GM21619 (cell line): ENCODE data around the gene FBXL16.
"Not testable (repeated sequence)": the region's sequence is repeated elsewhere in the genome, so short reads cannot be mapped to it uniquely, and the experiment has no call there.

ENCODE experiments used
- ATAC-seq: cut with Tn5 transposase; IDR thresholded peaks from one replicate; pipeline ENCODE4 v1.9.1; 2021; ENCODE audit not compliant: unreplicated experiment

The FBXL16 gene

GRCh38 chr16:705431-706188, at the start of gene FBXL16:
TSS of gene FBXL16 (minus strand) at chr16:705801. CDS start at chr16:697405, 8,396 bp downstream.
- no peak for ATAC-seq

- no peak for ATAC-seq
These were observed 49.1 kb upstream of the FBXL16 start for GRCh38 chr16:754656-755055.

- ATAC-seq = not testable (repeated sequence)
These were observed 48.6 kb upstream of the FBXL16 start for GRCh38 chr16:754121-754607.

GRCh38 chr16:752007-752312, 46.4 kb upstream of the FBXL16 start:
- ATAC-seq = no peak

DNA sequence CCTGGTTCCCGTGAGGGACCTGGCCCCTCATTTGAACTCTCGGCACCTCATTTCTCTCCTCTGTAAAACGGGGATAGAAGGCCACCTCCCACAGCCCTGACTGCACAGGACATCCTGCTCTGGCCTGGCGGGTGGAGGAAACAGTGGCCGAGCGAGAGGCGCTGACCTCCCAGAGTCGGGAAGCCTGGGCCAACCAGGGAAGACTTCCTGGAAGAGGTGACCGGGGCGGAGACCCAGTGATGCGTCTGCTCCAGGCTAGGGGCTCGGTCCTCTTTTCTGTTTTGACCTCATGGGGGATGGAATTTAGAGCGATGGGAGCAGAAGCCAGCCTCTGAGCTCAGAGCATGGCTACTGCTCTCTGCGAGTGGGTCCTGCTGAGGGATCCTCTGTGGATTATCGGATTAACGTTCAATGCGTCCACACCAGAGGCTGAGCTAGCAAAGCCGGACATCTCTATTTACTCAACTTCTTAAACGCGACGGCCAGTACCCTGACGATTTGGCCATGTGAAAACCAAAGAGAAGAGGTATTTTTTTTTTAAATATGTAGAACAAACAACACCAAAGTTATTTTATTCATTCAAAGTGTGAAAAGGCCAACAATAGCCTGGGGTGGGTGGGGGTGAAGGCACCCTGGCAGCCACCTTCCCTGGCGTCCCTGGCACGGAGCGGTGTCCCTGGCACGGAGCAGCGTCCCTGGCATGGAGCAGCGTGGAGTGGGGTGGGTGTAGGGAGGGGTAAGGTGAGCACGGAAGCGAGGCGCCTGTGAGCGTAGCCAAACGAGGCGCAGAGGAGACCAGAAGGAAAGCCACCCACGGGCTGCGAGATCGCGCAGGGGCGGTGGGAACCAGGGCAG, 45.8 kb upstream of the FBXL16 start:
- no peak for ATAC-seq

DNA sequence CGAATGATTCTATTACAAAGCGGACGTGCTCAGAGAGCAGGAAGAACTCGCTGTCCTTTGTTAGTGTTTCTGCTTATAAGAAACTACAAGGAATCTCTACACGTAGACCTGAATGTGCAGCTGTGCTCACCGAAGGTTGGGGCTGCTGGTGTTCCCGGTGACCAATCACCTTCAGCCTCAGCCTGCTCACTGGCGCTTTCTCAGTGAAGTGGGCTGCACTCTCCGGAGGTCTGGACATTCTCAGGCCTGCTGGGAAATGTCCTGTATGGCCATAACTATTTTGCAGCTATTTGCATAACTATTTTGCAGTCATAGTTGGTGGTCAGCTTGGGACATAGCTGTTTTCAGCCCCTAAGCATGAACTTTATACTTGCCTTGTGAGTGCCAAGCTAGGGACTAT, 44.9 kb upstream of the FBXL16 start:
- no peak for ATAC-seq

GRCh38 chr16:749010-749409, 43.4 kb upstream of the FBXL16 start:
- no peak for ATAC-seq

DNA sequence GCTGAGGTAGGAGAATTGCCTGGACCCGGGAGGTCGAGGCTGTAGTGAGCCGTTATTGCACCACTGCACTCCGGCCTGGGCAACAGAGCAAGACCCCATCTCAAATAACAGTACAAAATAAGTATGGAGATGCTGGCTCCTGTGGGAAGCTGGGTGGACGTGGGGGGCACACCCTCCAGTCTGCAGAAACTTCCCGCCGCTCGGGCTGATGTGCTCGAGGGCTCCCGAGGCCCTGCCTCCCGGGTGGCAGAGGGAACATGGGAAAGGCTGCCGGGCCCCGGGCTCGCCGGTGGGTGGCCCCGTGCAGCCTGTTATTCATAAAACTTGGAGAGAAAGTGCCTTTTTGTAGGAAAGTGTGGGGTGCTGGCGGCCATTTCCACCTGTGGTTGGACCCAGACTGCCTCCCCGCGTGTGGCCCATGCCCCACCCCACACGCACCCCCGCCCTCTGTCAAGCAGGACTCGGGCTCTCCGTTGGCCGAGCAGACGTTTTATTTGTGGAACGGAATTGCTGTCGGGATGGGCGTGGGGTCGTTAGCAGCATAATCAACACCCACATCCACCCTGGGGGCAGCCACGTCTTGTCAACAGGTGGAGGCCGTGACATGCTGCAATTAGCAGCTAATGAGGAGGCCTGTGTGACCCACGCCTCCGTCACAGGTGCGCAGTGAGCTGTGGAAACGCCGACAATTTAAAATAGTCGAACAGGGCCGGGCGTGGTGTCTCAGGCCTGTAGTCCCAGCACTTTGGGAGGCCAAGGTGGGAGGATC, 42.6 kb upstream of the FBXL16 start:
- no peak for ATAC-seq

- no peak for ATAC-seq
These were observed 41.0 kb upstream of the FBXL16 start for GRCh38 chr16:746637-747036.

GRCh38 chr16:745739-746138, 40.1 kb upstream of the FBXL16 start:
- ATAC-seq = no peak

DNA sequence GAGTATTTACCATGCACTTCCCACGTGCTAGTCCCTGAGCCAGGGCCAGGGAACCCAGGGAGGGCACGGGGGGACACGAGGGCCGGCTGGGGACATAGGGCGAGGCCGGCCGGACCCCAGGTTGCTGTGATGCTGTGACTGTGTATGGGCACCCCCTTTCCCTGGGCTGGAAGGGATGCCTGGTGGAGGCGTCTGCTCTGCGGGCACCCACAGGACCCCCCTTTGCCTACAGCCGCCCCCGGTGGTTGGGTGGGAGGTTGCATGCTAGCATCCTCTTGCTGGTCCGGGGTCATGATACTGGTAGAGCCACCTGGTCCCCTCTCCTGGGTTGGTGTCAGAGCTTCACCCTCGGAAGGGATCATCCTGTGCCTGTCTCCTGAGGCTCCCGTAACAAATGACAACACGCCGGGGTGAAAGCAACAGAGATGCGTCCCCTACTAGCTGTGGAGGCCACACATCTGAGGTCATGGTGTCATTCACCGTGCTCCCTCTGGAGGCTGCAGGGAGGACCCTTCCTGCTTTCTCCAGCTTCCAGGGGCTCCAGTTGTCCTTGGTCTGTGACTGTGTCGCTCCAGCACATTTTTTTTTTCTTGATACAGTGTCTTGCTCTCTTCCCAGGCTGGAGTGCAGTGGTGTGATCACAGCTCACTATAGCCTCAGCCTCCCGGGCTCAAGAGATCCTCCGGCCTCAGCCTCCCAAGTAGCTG, 38.3 kb upstream of the FBXL16 start:
- no peak for ATAC-seq

- ATAC-seq = not testable (repeated sequence)
These were observed 37.3 kb upstream of the FBXL16 start for GRCh38 chr16:742894-743293.

DNA sequence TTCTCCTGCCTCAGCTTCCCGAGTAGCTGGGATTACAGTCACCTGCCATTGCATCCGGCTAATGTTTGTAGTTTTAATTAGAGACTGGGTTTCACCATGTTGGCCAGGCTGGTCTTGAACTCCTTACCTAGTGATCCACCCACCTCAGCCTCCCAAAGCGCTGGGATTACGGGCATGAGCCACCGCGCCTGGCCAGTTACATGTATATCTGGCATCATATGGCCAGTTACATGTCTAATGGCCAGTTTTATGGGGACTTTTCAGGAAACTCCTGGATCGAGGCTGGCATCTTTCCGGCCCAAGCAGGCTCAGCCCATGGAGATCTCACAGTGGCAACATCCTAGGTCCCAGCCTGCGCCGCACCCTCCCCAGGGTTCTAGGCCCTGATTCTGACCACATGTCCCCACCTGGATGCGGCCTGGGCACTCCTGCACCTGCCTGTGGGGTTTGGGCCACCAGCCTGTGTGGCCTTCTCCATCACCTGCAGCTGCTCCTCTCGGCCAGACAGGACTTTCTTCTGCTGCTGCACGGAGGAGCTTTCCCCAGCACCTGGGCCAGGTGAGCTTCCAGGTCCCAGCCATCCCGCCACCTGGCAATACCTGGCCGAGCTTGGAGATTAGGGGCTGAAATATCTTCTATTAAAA, 36.5 kb upstream of the FBXL16 start:
- ATAC-seq = no peak

DNA sequence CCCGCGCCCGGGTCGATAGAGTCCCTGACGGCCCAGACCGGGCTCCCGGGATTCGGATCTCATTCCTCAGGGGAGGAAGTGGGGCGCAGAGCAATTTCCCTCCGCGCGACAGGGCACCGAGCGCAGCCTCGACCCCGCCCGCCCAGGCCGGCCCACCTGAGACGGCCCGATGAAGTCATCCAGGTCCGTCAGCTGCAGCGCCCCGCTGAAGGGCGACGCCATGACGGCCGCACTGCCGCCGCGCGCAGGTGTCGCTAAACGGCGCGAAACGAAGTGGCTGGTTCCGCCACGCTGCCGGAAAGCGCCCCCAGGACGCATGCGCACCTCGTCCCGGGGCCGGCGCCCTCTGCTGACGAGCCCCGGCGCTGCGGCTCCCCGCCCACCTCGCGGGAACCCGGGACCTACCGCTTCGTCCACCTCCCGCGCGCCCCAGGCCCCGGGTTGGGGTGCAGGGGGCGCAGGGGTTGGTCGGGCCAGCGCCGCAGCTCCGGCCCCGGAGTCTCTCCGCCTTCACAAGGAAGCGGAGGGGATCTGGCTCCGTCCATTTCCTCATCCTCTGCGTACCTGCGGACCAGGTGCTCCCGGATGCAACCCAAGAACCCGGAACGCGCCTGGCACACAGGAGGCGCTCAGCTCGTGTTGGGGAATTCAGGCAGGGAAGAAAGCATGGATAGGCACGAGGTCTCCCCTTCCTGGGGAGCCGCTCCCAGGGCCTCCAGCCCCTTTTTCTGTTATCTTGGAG, 35.3 kb upstream of the FBXL16 start, which contains the start of gene CIAO3:
CIAO3 (minus strand) TSS at position 234 of the 742 bp plus-strand sequence; CDS start at position 222, 12 bp downstream.
- ATAC-seq = peak; percentile 67

DNA sequence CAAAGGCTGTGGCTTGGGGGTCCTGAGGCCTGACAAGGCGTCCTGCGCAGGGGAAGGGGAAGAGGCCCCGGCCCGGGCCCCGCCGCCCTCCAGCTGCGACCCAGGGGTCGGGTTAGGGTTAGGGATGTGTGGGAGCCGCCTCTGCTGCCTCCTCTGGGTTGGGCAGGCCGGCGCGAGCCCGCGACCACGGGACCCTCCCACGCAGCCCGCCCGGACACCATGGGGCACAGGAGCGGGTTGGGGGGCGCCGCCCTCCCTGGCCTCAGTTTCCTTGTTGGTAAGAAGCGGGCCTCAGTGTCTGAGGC, 34.8 kb upstream of the FBXL16 start:
- ATAC-seq = peak; percentile 18

- no peak for ATAC-seq
These were observed 34.2 kb upstream of the FBXL16 start for GRCh38 chr16:739560-740458.

GRCh38 chr16:736936-737481, 31.4 kb upstream of the FBXL16 start:
- ATAC-seq = no peak

DNA sequence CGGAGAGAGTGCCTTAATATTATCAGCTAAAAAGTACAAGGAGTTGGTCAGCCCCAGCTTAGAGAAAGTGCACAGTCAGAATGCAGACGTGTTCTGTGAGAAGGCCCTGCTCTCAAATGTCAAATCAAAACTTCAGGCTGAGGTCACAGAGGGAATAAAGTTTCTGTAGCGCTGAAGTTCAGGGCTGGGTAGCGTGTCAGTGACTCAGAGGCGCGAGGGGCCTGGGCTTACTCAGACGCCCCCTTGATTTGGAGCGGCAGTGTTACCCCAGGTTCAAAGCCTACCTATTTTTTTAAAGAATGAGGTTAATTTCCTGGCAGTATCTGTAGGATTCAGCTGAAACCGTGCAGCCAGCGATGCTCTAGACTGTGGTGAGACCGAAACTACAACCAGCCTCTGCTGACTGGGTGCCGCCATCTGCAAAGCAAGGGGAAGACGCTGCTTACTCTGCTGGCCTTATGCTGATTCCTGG, 30.4 kb upstream of the FBXL16 start:
- ATAC-seq = no peak
